Fibroblast of the aortic adventitia (primary cell): ENCODE results near the gene CUX1. TPM values are rescaled to one million over a fixed set of nuclear protein-coding genes. Genes with fewer than 3 reads are reported as not detected.
A peak's percentile ranks its signal among the peaks of the same experiment; 100 is the strongest.

Source experiments
- DNase-seq: peaks from one replicate; pipeline ENCODE4 v3.0.0-alpha.2; 2010; ENCODE audit warnings: low read depth
- H3K4me3 ChIP-seq: 2 replicates; pipeline ENCODE4 v1.5.1; 2011; ENCODE audit warnings: low read depth, mild to moderate bottlenecking, control low read depth, low read length, moderate library complexity
- CTCF ChIP-seq: IDR thresholded peaks from 2 replicates; pipeline ENCODE4 v1.5.1; 2011; ENCODE audit warnings: mild to moderate bottlenecking, low read length, control low read depth, inconsistent platforms; ENCODE audit not compliant: insufficient read depth
- total RNA-seq: library from RNA; depleted of rRNA; stranded (reverse); fragments of >200 nt; gene quantifications from 2 replicates; pipeline ENCODE4 v1.2.3, GENCODE V29; 2012; ENCODE audit warnings: low replicate concordance

The CUX1 gene
- total RNA-seq, 1 donor, result 44.2 TPM

- no peak for DNase-seq
- no peak for TF ChIP-seq CTCF
- H3K4me3 ChIP-seq, result no peak overlapping the region
Observed at GRCh38 chr7:102266541-102266940, 449.1 kb downstream of the CUX1 start.

GRCh38 chr7:102268635-102269034, 451.2 kb downstream of the CUX1 start:
- no peak for TF ChIP-seq CTCF
- DNase-seq, result no peak
- no peak overlapping the region for H3K4me3 ChIP-seq

GRCh38 chr7:102270178-102270887, 452.9 kb downstream of the CUX1 start:
- DNase-seq, result no peak
- H3K4me3 ChIP-seq, result no peak overlapping the region
- no peak for TF ChIP-seq CTCF

GRCh38 chr7:102271158-102271798, 453.9 kb downstream of the CUX1 start:
- no peak for DNase-seq
- no peak for TF ChIP-seq CTCF
- H3K4me3 ChIP-seq, result no peak overlapping the region

- peak; percentile 93 for TF ChIP-seq CTCF
- H3K4me3 ChIP-seq, result no peak overlapping the region
- peak; percentile 73 for DNase-seq
Observed at GRCh38 chr7:102272075-102272916, 454.9 kb downstream of the CUX1 start.

GRCh38 chr7:102272917-102273748, 455.7 kb downstream of the CUX1 start:
- TF ChIP-seq CTCF, result no peak
- no peak overlapping the region for H3K4me3 ChIP-seq
- no peak for DNase-seq
